ENCODE results near the gene FSD1. TPM values are rescaled to one million over a fixed set of nuclear protein-coding genes. Genes with fewer than 3 reads are reported as not detected.
A peak's percentile ranks its signal among the peaks of the same experiment; 100 is the strongest.

Gene FSD1
- total RNA-seq, 1 donor from 2014 or later: 26.3 TPM

DNA sequence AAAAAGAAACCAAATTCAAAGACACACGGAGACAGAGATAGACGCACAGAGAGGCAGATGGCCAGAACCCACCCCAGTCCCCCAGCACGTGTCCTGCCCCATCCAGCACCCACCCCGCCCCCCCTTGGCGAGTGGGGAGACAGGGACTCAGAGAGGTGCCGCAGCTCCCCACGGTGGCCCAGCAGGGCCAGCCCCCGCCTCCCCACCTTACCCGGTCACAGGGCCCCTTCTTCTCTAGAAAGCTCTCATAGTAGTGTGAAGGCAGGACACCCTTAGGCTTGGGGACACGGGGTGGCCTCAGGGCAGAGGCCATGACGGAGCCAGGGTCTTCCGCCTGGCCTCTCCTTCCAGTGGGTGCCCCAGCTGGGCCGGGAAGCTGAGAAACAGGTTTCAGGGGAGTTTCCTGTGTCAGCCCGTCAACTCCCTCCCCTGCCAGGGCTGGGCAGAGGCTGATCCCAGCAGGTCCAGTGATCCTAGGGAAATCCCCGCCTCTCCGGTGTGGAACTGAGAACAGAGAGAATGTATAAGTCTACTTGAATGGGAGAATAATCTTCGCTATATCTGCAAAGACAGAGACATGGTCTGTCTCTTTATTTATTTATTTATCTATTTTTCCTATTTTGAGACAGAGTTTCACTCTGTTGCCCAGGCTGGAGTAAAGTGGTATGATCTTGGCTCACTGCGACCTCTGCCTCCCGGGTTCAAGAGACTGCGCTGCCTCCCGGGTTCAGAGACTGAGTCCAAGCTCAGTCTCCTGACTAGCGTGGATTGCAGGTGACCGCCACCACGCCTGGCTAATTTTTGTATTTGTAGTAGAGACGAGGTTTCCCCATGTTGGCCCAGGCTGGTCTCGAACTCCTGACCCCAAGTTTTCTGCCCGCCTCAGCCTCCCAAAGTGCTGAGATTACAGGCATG lies 34.3 kb downstream of the FSD1 start, which contains the start of gene STAP2:
TSS of gene STAP2 (minus strand) at position 387 of the 915 bp plus-strand sequence. CDS start at position 313, 74 bp downstream.
- no peak for DNase-seq (ENCODE audit: extremely low spot score, unreplicated experiment)
- Mint-ChIP-seq H3K36me3 (peaks cover 16% of the 10 kb centered on the region), H3K4me1 (ENCODE audit: unreplicated experiment) (peaks cover 9% of the 10 kb centered on the region), H3K27ac (peak within 1 kb of the TSS; percentile 98), H3K9me3 (no peaks in the 10 kb centered on the region), H3K4me3 (peak within 1 kb of the TSS; percentile 93), H3K27me3 (peaks cover 5% of the 10 kb centered on the region)
- TF ChIP-seq, protein P1, sequence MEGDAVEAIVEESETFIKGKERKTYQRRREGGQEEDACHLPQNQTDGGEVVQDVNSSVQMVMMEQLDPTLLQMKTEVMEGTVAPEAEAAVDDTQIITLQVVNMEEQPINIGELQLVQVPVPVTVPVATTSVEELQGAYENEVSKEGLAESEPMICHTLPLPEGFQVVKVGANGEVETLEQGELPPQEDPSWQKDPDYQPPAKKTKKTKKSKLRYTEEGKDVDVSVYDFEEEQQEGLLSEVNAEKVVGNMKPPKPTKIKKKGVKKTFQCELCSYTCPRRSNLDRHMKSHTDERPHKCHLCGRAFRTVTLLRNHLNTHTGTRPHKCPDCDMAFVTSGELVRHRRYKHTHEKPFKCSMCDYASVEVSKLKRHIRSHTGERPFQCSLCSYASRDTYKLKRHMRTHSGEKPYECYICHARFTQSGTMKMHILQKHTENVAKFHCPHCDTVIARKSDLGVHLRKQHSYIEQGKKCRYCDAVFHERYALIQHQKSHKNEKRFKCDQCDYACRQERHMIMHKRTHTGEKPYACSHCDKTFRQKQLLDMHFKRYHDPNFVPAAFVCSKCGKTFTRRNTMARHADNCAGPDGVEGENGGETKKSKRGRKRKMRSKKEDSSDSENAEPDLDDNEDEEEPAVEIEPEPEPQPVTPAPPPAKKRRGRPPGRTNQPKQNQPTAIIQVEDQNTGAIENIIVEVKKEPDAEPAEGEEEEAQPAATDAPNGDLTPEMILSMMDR (conservative IDR thresholded peaks at IDR 0.05): no peak

DNA sequence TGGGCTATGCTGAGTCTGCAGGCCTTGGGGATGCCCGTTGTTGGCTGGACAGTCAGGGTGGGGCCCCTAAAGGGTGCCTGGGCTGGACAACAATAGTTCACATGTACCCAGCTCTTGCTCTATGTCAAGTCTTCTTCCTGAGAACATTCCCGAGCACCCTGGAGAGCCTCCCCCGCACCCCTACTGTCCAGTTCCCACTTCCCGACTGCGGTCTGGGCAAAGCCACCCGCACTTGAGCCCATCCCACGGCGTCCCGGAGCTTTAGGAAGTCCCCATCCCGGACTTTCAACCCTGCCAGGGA lies 37.9 kb downstream of the FSD1 start:
- TF ChIP-seq, protein P1 (conservative IDR thresholded peaks at IDR 0.05): no peak
- Mint-ChIP-seq H3K27me3 (peaks cover 5% of the 10 kb centered on the region), H3K27ac (peak overlapping the region; percentile 98), H3K4me1 (ENCODE audit: unreplicated experiment) (peaks cover 9% of the 10 kb centered on the region), H3K9me3 (no peaks in the 10 kb centered on the region), H3K36me3 (peaks cover 9% of the 10 kb centered on the region), H3K4me3 (peak overlapping the region; percentile 92)
- no peak for DNase-seq (ENCODE audit: extremely low spot score, unreplicated experiment)

DNA sequence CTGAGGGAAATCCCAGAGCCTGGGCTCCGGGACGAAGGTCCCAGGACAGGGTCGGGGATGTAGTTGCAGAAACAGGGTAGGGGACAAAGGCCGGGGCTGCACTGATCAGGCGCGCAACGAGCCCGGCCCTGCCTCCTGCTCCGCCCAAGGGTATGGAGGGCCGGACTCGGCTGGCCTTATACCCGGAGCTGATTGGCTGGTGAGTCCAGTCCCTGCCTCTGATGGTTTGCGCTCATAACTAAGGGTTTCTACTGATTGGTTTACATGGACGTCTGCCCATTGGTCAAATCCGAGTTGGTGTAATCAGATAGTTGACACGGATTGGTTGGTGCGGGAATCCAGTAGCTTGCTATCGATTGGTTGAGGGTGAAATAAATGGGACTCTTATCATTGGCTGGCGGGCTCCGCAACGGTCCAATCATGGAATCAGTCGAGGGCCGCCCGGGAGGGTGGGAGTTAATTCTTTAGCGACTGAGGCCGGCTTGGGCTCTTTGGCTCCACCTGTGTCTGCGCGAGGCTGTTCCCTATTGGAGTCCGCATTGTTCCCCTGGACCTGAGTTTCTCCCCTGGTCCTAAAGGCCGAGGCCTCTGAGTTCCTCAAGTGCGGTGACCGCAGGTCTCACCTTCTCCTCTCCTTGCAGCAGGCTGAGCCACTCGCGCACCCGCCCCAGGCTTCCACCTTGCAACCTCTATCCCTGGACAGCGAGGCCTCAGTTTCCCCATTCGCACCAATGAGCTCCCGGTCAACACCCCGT lies 38.4 kb downstream of the FSD1 start:
- TF ChIP-seq, protein P1 (conservative IDR thresholded peaks at IDR 0.05): peak; percentile 38
- H3K27me3 Mint-ChIP-seq: peaks cover 5% of the 10 kb centered on the region
- peaks cover 9% of the 10 kb centered on the region for H3K4me1 Mint-ChIP-seq (ENCODE audit: unreplicated experiment)
- peaks cover 9% of the 10 kb centered on the region for H3K36me3 Mint-ChIP-seq
- peak overlapping the region; percentile 98 for H3K27ac Mint-ChIP-seq
- H3K4me3 Mint-ChIP-seq: peak overlapping the region; percentile 92
- peak; percentile 97 for DNase-seq (ENCODE audit: extremely low spot score, unreplicated experiment)
- H3K9me3 Mint-ChIP-seq: no peaks in the 10 kb centered on the region

DNA sequence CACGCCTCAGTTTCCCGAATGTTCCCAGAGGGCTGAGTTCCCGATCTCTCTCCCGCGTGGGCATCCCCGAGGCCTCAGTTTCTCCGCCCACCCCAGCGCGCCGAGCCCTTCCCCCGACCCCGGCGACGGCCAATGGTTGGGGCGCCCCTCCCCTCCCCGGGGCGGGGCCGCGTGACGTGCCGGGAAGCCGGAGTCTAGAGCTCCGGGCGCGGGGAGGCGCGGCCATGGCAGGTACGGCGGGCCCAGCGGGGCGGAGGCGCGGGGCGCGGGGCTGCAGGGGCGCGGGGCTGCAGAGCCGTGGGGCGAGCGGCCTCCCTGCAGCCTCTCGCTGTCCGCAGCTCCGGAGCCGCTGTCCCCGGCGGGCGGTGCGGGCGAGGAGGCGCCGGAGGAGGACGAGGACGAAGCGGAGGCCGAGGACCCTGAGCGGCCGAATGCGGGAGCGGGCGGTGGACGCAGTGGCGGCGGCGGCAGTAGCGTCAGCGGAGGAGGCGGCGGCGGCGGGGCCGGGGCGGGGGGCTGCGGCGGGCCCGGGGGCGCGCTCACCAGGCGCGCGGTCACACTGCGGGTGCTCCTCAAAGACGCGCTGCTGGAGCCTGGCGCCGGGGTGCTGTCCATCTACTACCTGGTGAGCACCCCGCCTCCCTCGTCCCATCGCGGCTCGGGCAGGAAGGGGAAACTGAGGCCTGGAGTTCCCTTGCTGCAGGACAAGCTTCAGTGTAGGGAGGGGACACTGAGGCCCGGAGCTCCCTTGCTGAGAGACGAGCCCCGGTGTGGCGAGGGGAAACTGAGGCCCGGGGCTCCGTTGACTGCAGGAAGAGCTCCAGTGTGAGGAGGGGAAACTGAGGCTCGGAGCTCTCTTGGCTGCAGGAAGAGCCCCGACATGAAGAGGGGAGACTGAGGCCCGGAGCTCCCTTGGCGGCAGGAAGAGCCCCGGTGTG lies 39.2 kb downstream of the FSD1 start, which contains the start of gene MPND:
TSS of gene MPND (plus strand) at position 193 of the 938 bp plus-strand sequence. CDS start at position 225, 32 bp downstream.
- Mint-ChIP-seq H3K4me1 (ENCODE audit: unreplicated experiment) (peaks cover 4% of the 10 kb centered on the region), H3K27ac (peak within 1 kb of the TSS; percentile 98), H3K4me3 (peak within 1 kb of the TSS; percentile 92), H3K9me3 (no peaks in the 10 kb centered on the region), H3K36me3 (peaks cover 9% of the 10 kb centered on the region), H3K27me3 (peaks cover 5% of the 10 kb centered on the region)
- peak; percentile 96 for DNase-seq (ENCODE audit: extremely low spot score, unreplicated experiment)
- TF ChIP-seq, protein P1 (conservative IDR thresholded peaks at IDR 0.05): no peak
